Activated T-cell treated with anti-CD3 and anti-CD28 coated beads for 24 hours (primary cell): Measurements from ENCODE around the gene MORF4L1.
"Not testable (repeated sequence)": the region's sequence is repeated elsewhere in the genome, so short reads cannot be mapped to it uniquely, and the experiment has no call there.

Experiments
- DNase-seq: peaks from one replicate; pipeline ENCODE4 v3.0.0-alpha.2; 2020; ENCODE audit warnings: low read depth

The MORF4L1 gene

DNA sequence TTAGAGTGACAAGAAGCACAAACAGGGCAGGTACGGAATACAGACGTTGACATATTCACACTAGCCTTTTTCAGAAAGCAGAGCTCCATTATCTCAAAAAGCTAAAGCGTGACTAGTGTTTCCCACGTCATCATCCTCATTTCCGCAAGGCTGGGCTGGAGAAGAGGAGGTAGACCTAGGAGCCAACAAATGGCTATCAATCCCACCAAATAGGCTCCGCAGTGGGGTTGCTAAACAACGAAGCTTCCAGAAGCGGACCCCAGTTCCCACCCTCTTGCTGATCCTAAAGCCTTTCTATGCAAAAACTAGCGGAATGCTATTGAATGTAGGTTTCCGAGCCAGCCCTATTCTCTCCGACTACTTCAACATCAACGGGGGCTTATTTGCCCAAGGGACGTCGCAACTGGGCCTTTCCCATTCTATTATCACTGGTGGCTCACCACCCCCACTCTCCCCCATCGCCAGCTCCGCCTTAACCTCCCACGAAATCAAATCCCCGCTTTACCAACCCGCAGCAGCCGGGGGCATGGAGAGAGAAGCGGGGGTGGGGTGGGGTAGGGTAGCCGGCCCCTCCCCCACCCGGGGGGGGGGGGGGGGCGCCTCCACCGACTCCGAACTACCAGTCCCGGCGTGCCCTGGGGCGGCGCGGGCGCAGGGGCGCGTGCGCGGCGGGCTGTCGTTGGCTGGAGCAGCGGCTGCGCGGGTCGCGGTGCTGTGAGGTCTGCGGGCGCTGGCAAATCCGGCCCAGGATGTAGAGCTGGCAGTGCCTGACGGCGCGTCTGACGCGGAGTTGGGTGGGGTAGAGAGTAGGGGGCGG is at the start of gene MORF4L1:
TSS of gene MORF4L1 (plus strand) at position 736 of the 817 bp plus-strand sequence. CDS start 128 bp downstream, outside the sequence.
- DNase-seq, result peak; percentile 94

- no peak for DNase-seq
These were observed 43.8 kb upstream of the MORF4L1 start for GRCh38 chr15:78828920-78829319.

GRCh38 chr15:78830514-78831228 is 42.0 kb upstream of the MORF4L1 start:
- no peak for DNase-seq

GRCh38 chr15:78831229-78832207 is 41.2 kb upstream of the MORF4L1 start:
- DNase-seq, result no peak

- no peak for DNase-seq
These were observed 36.4 kb upstream of the MORF4L1 start for GRCh38 chr15:78836333-78836732.

DNA sequence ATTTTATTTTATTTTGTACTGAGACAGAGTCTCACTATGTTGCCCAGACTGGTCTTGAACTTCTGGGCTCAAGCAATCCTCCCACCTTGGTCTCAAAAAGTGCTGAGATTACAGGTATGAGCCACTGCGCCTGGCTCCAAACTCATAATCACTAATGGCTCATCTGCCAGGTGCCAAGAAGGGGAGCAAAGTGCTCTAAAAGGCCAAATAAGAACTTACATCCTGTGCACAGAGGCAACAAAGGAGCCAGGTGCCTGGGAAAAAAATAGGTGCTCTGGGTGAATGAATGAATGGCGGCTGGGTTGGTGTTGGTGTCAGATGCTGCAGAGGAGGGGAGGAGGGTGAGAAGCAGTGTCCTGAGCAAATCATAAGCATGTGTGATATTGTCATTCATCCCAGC is 35.6 kb upstream of the MORF4L1 start:
- DNase-seq, result no peak

GRCh38 chr15:78837543-78837942 is 35.1 kb upstream of the MORF4L1 start:
- no peak for DNase-seq

DNA sequence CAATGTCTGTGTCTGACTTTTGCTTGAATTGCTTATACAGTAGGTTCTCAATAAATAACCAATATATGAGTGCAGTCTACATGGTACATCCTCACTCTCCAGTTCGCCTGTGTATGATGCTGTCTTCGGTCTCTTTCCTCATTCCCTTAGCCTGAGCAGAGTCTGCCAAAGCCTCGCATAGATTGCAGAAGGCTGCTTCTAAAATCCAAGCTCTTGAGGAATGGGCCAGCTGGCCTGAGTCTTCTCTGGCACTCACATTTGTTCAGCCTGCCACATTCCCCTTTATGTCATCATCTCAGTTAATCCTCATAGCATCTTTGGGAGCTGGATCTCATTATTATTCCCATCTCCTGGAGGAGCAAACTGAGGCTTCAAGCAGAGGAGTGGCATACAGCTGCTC is 34.2 kb upstream of the MORF4L1 start:
- DNase-seq, result no peak

GRCh38 chr15:78839151-78839550 is 33.5 kb upstream of the MORF4L1 start:
- not testable (repeated sequence) for DNase-seq

GRCh38 chr15:78840661-78841375 is 31.9 kb upstream of the MORF4L1 start:
- no peak for DNase-seq

- DNase-seq, result no peak
These were observed 31.3 kb upstream of the MORF4L1 start for GRCh38 chr15:78841376-78841706.

DNA sequence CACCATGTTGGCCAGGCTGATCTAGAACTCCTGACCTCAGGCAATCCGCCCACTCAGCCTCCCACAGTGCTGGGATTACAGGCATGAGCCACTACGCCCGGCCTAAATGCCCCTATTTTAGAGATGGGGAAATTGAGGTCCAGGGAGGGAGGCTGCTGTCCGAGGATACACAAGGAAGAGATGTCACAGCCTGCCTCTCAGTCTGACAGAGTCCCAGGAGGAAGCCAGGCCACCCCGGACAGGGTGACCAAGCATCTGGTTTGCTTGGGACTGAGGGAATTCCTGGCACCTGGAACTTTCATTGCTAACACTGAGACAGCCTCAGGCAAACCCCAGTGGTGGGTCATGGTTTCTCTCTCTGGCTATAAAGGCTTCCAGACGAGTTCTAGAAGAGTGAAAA is 30.8 kb upstream of the MORF4L1 start:
- no peak for DNase-seq

GRCh38 chr15:78842519-78842918 is 30.2 kb upstream of the MORF4L1 start:
- no peak for DNase-seq

DNA sequence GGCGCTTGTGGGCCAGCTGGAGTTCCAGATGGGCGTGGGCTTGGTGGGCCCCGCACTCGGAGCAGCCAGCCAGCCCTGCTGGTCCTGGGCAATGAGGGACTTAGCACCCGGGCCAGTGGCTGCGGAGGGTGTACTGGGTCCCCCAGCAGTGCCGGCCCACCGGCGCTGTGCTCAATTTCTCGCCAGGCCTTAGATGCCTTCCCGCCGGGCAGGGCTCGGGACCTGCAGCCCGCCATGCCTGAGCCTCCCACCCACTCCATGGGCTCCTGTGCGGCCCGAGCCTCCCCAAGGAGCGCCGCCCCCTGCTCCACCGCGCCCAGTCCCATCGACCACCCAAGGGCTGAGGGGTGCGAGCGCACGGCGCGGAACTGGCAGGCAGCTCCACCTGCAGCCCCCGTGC is 25.8 kb upstream of the MORF4L1 start:
- DNase-seq, result not testable (repeated sequence)

DNA sequence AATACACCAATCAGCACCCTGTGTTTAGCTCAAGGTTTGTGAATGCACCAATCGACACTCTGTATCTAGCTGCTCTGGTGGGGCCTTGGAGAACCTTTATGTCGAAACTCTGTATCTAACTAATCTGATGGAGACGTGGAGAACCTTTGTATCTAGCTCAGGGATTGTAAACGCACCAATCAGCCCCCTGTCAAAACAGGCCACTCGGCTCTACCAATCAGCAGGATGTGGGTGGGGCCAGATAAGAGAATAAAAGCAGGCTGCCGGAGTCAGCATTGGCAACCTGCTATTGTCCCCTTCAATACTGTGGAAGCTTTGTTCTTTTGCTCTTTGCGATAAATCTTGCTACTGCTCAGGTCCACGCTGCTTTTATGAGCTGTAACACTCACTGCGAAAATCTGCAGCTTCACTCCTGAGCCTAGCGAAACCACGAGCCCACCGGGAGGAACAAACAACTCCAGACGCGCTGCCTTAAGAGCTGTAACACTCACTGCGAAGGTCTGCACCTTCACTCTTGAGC is 25.2 kb upstream of the MORF4L1 start:
- DNase-seq, result not testable (repeated sequence)

DNA sequence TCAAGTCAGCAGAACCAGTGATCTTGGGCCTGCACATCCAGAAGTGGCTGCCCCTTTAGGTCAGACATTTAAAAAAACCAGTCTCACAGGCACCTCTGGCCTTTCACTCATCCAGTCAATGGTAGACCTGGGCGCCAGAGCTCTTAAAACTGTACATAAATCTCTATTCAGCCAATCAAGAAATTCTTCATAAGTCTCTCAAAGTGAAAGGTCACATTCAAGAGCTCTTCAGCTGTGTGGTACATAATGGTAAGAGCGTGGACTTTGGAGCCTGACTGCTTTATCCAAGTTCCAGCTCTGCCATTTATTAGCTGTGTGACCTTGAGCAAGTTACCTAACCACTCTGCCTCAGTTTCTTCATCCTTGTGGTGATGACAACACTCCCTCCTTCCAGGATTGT is 22.3 kb upstream of the MORF4L1 start:
- no peak for DNase-seq

DNA sequence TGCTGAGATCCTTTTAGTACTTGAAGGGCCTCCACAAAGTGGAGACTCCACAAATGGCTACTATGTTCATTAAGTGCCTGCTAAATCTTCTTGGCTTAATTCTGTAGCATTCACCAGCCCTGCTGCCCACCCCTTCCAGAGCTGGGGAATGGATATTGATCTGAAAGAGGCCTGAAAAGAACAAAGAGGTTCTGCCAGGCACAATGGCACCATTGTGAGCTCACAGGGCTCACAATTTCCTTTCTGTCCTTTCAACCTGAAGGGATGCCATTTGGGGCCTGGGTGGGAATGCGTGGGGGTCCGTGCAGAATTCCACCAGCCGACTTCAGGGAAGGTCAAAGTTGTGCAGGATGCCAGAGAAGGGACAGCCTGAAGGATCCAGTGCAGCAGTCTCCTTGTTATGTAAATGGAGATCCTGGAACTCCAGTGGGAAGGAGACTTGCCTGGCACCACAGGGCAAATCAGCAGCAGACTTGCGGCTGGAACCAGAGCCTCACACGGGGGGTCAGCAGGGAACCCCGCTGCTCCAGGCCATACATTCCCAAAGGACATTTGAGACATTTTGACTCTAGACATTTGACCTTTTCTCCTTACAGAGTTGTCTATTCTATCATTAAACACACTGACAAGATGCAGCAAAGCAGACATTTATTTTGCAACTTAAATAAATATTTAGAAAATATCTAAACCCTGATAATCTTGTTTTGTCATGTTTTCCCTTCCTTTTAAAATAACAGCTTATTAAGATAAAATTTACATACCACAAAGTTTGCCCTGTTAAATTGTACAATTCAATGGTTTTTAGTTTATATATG is 21.5 kb upstream of the MORF4L1 start:
- DNase-seq, result no peak

- DNase-seq, result no peak
These were observed 19.2 kb upstream of the MORF4L1 start for GRCh38 chr15:78853500-78853899.

GRCh38 chr15:78854833-78855372 is 17.8 kb upstream of the MORF4L1 start:
- no peak for DNase-seq

- no peak for DNase-seq
These were observed 16.9 kb upstream of the MORF4L1 start for GRCh38 chr15:78855746-78856145.
